T-helper 2 cell treated with Interferon-gamma antibody and Interleukin-4, amounts not matched to agents 5 μg/mL and 100 μg/mL, for 36 hours (primary cell): ENCODE results near the gene HERC3.

ENCODE experiments used
- DNase-seq: peaks from one replicate; pipeline ENCODE4 v3.0.0; 2021; ENCODE audit warnings: low spot score
- H3K27ac Mint-ChIP-seq: one replicate; pipeline ENCODE4 v1.8.0; 2021; ENCODE audit warnings: mild to moderate bottlenecking, mixed read lengths
- H3K27me3 Mint-ChIP-seq: one replicate; pipeline ENCODE4 v1.8.0; 2021; ENCODE audit warnings: low read depth, mixed read lengths
- H3K36me3 Mint-ChIP-seq: one replicate; pipeline ENCODE4 v1.8.0; 2021; ENCODE audit warnings: low read depth, mixed read lengths
- H3K4me1 Mint-ChIP-seq: one replicate; pipeline ENCODE4 v1.8.0; 2021; ENCODE audit warnings: low read depth, mixed read lengths
- H3K4me3 Mint-ChIP-seq: one replicate; pipeline ENCODE4 v1.8.0; 2022; ENCODE audit warnings: mild to moderate bottlenecking, moderate library complexity, mixed read lengths
- H3K9me3 Mint-ChIP-seq: one replicate; pipeline ENCODE4 v1.8.0; 2021; ENCODE audit warnings: mixed read lengths

HERC3 gene

GRCh38 chr4:88618782-88619485, 26.7 kb downstream of the HERC3 start:
- Mint-ChIP-seq H3K27ac (no peak overlapping the region), H3K36me3 (peaks cover 14% of the 10 kb centered on the region), H3K27me3 (no peaks in the 10 kb centered on the region), H3K9me3 (peaks cover 8% of the 10 kb centered on the region), H3K4me1 (peaks cover 18% of the 10 kb centered on the region), H3K4me3 (no peak overlapping the region)
- no peak for DNase-seq

- Mint-ChIP-seq H3K4me3 (no peak overlapping the region), H3K27ac (no peak overlapping the region), H3K36me3 (peaks cover 14% of the 10 kb centered on the region), H3K9me3 (peaks cover 14% of the 10 kb centered on the region), H3K27me3 (no peaks in the 10 kb centered on the region), H3K4me1 (peaks cover 8% of the 10 kb centered on the region)
- no peak for DNase-seq
Measured at GRCh38 chr4:88619971-88620370, 27.7 kb downstream of the HERC3 start.

- DNase-seq: no peak
- peaks cover 13% of the 10 kb centered on the region for H3K36me3 Mint-ChIP-seq
- peaks cover 14% of the 10 kb centered on the region for H3K9me3 Mint-ChIP-seq
- H3K4me1 Mint-ChIP-seq: peaks cover 7% of the 10 kb centered on the region
- no peak overlapping the region for H3K27ac Mint-ChIP-seq
- no peaks in the 10 kb centered on the region for H3K27me3 Mint-ChIP-seq
- H3K4me3 Mint-ChIP-seq: no peak overlapping the region
Measured at GRCh38 chr4:88621763-88622327, 29.6 kb downstream of the HERC3 start.

GRCh38 chr4:88623097-88623496, 30.8 kb downstream of the HERC3 start:
- H3K36me3 Mint-ChIP-seq: peaks cover 13% of the 10 kb centered on the region
- no peaks in the 10 kb centered on the region for H3K27me3 Mint-ChIP-seq
- no peak overlapping the region for H3K4me3 Mint-ChIP-seq
- H3K27ac Mint-ChIP-seq: no peak overlapping the region
- peaks cover 7% of the 10 kb centered on the region for H3K4me1 Mint-ChIP-seq
- no peak for DNase-seq
- H3K9me3 Mint-ChIP-seq: peaks cover 14% of the 10 kb centered on the region

- Mint-ChIP-seq H3K27me3 (no peaks in the 10 kb centered on the region), H3K4me1 (peaks cover 2% of the 10 kb centered on the region), H3K27ac (no peak overlapping the region), H3K36me3 (peaks cover 13% of the 10 kb centered on the region), H3K4me3 (no peak overlapping the region), H3K9me3 (peaks cover 21% of the 10 kb centered on the region)
- no peak for DNase-seq
Measured at GRCh38 chr4:88628746-88629145, 36.5 kb downstream of the HERC3 start.

- Mint-ChIP-seq H3K4me3 (no peak overlapping the region), H3K27me3 (no peaks in the 10 kb centered on the region), H3K9me3 (peaks cover 15% of the 10 kb centered on the region), H3K27ac (no peak overlapping the region), H3K36me3 (peaks cover 10% of the 10 kb centered on the region), H3K4me1 (peaks cover 2% of the 10 kb centered on the region)
- no peak for DNase-seq
Measured at GRCh38 chr4:88629826-88630225, 37.5 kb downstream of the HERC3 start.

- Mint-ChIP-seq H3K36me3 (peaks cover 14% of the 10 kb centered on the region), H3K4me3 (no peak overlapping the region), H3K9me3 (peaks cover 24% of the 10 kb centered on the region), H3K4me1 (peaks cover 2% of the 10 kb centered on the region), H3K27ac (no peak overlapping the region), H3K27me3 (no peaks in the 10 kb centered on the region)
- DNase-seq: no peak
Measured at GRCh38 chr4:88630756-88631155, 38.5 kb downstream of the HERC3 start.

GRCh38 chr4:88643932-88644331, 51.7 kb downstream of the HERC3 start:
- no peaks in the 10 kb centered on the region for H3K36me3 Mint-ChIP-seq
- H3K27me3 Mint-ChIP-seq: no peaks in the 10 kb centered on the region
- DNase-seq: no peak
- no peaks in the 10 kb centered on the region for H3K9me3 Mint-ChIP-seq
- no peaks in the 10 kb centered on the region for H3K4me1 Mint-ChIP-seq
- no peak overlapping the region for H3K4me3 Mint-ChIP-seq
- no peak overlapping the region for H3K27ac Mint-ChIP-seq

- no peak for DNase-seq
- no peaks in the 10 kb centered on the region for H3K9me3 Mint-ChIP-seq
- no peaks in the 10 kb centered on the region for H3K36me3 Mint-ChIP-seq
- no peak overlapping the region for H3K27ac Mint-ChIP-seq
- H3K4me1 Mint-ChIP-seq: no peaks in the 10 kb centered on the region
- no peaks in the 10 kb centered on the region for H3K27me3 Mint-ChIP-seq
- no peak overlapping the region for H3K4me3 Mint-ChIP-seq
Measured at GRCh38 chr4:88645994-88646393, 53.7 kb downstream of the HERC3 start.

GRCh38 chr4:88646528-88647280, 54.4 kb downstream of the HERC3 start:
- Mint-ChIP-seq H3K9me3 (no peaks in the 10 kb centered on the region), H3K27ac (no peak overlapping the region), H3K27me3 (no peaks in the 10 kb centered on the region), H3K36me3 (no peaks in the 10 kb centered on the region), H3K4me3 (no peak overlapping the region), H3K4me1 (no peaks in the 10 kb centered on the region)
- DNase-seq: no peak

GRCh38 chr4:88649716-88650115, 57.4 kb downstream of the HERC3 start:
- Mint-ChIP-seq H3K27ac (no peak overlapping the region), H3K4me1 (peaks cover 2% of the 10 kb centered on the region), H3K9me3 (no peaks in the 10 kb centered on the region), H3K27me3 (no peaks in the 10 kb centered on the region), H3K36me3 (peaks cover 8% of the 10 kb centered on the region), H3K4me3 (no peak overlapping the region)
- no peak for DNase-seq

- H3K4me3 Mint-ChIP-seq: no peak overlapping the region
- H3K27ac Mint-ChIP-seq: no peak overlapping the region
- H3K4me1 Mint-ChIP-seq: peaks cover 2% of the 10 kb centered on the region
Measured at GRCh38 chr4:88653371-88653946, 61.2 kb downstream of the HERC3 start.

GRCh38 chr4:88655226-88655625, 62.9 kb downstream of the HERC3 start:
- Mint-ChIP-seq H3K4me1 (peaks cover 9% of the 10 kb centered on the region), H3K27ac (no peak overlapping the region), H3K27me3 (no peaks in the 10 kb centered on the region), H3K36me3 (peaks cover 27% of the 10 kb centered on the region), H3K4me3 (no peak overlapping the region), H3K9me3 (no peaks in the 10 kb centered on the region)
- DNase-seq: no peak

More at GRCh38 chr4:88653371-88653946, 61.2 kb downstream of the HERC3 start:
- Mint-ChIP-seq H3K9me3 (no peaks in the 10 kb centered on the region), H3K27me3 (no peaks in the 10 kb centered on the region), H3K36me3 (peaks cover 27% of the 10 kb centered on the region)
- no peak for DNase-seq
